Measurements from ENCODE around the gene LGR4. TPM values are rescaled to one million over a fixed set of nuclear protein-coding genes. Genes with fewer than 3 reads are reported as not detected.

Gene LGR4
- total and polyA plus RNA-seq, 12 donors = 7.3 to 90.4 (median 38.6) TPM

DNA sequence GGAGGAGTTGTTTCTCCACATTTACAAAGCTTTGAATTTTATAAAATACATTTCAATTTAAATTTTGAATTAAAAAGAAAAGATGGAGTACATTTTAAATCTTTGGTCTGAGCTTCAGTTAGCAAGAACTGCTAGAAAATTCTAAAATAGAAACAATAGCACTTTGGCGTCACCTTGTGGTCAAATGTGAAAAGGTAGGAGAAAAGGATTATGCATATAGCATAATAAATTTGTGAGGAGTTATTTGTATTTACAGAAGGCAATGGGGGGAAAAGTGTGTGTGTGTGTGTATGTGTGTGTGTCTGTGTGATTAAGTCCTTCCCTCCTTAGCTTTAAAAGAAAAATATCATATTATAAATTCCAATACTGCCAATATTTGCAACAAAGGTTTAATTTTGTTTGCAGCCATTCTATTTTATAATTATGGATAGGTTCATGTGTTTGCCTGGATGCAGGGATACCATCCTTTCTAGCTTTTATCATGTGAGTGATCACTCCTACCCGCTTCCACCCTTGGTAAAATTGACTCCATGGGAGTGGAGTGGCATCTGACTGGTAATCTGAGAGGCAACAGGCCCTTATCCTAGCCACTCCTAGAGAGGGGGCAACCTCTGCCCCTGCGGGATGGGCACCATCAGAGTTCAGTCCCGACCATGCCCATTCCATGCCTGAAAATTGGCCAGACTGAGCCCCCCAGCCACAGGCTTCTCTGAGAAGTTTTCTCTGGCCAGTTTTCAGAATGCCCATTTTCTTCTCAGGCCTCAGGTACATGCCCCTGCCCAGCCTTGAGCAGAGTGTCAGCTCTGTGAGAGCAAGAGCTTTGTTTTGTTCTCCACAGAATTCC, 13.6 kb upstream of the LGR4 start:
- peak in 4 of 7 donors; percentile 22 to 65 (median 62) for DNase-seq
- TF ChIP-seq POLR2A (IDR thresholded peaks at IDR 0.05) = no peak
- TF ChIP-seq, protein P1, sequence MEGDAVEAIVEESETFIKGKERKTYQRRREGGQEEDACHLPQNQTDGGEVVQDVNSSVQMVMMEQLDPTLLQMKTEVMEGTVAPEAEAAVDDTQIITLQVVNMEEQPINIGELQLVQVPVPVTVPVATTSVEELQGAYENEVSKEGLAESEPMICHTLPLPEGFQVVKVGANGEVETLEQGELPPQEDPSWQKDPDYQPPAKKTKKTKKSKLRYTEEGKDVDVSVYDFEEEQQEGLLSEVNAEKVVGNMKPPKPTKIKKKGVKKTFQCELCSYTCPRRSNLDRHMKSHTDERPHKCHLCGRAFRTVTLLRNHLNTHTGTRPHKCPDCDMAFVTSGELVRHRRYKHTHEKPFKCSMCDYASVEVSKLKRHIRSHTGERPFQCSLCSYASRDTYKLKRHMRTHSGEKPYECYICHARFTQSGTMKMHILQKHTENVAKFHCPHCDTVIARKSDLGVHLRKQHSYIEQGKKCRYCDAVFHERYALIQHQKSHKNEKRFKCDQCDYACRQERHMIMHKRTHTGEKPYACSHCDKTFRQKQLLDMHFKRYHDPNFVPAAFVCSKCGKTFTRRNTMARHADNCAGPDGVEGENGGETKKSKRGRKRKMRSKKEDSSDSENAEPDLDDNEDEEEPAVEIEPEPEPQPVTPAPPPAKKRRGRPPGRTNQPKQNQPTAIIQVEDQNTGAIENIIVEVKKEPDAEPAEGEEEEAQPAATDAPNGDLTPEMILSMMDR (IDR thresholded peaks at IDR 0.05) = peak; percentile 89 to 99 (median 94)
- H3K36me3 ChIP-seq (replicated peaks in 1 of 2) = peaks cover 0 to 2% of the 10 kb centered on the region in 2 donors
- 40 to 44% (median 41%) methylated on average over 3 to 4 of the region's 4 CpGs for WGBS, 4 donors
- H3K4me1 ChIP-seq (replicated peaks in 1 of 2) = peaks cover 0 to 3% of the 10 kb centered on the region in 2 donors
- no peaks in the 10 kb centered on the region for H3K9me3 ChIP-seq (replicated peaks in 1 of 3)
- intact Hi-C loops (cut with DNase I) = loop anchor here (5.0 kb wide), 2 partner anchors 189 to 304 kb away; no protein-coding TSS in a partner anchor
- no peak overlapping the region for H3K27ac ChIP-seq
- no peak overlapping the region for H3K4me3 ChIP-seq
- H3K27me3 ChIP-seq = no peaks in the 10 kb centered on the region

DNA sequence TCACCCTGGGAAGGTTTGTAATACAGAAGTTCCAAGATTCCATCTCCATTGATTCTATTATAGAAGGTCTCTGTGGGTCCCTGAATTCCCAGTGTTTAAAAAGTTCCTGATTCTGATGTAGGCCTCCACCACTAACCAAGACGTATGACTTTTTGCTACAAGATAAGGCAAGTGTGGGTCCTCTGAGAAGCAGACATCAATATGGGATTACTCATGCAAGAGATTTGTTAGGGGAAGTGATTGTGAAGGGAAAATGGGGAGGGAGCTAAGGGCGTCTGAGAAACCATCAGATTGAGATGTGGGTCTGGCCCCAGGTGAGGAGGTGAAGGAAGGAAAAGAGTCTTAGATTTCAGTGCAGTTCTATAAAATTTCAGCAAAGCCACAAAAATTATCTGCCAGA, 10.2 kb upstream of the LGR4 start:
- Histone ChIP-seq H3K4me1 (replicated peaks in 1 of 2) (peaks cover 0 to 3% of the 10 kb centered on the region in 2 donors), H3K4me3 (no peak overlapping the region), H3K9me3 (replicated peaks in 1 of 3) (no peaks in the 10 kb centered on the region), H3K27me3 (no peaks in the 10 kb centered on the region), H3K27ac (no peak overlapping the region), H3K36me3 (replicated peaks in 1 of 2) (no peaks in the 10 kb centered on the region)
- DNase-seq = no peak
- TF ChIP-seq POLR2A (IDR thresholded peaks at IDR 0.05) = no peak
- TF ChIP-seq, protein P1 (IDR thresholded peaks at IDR 0.05) = no peak
- 88 to 96% (median 92%) methylated on average over 2 of the region's 2 CpGs for WGBS, 4 donors
- intact Hi-C loops (cut with DNase I) = loop anchor here in 1 of 2 donors (5.0 kb wide), 1 partner anchor 295 kb away; no protein-coding TSS in a partner anchor

DNA sequence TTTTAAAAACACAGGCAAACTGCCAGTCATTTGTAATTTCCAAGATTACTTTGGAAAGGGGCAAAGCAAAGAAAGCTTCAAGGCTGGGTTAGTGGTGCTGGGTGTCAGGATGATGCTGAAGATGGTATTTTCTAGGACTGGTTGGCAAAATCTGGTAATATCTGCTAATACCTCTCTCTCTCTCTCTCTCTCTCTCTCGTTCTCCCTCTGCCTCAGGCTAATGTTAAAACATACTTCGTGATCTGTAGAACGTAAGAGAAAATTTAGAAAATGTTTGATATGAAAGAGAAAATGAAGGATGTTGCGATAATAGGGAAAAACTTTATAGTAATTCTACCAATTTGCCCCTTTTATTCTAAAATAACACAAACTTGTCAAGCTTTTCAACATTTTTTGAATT, 9.4 kb upstream of the LGR4 start:
- WGBS, 4 donors = 84 to 93% (median 91%) methylated on average over 4 of the region's 4 CpGs
- no peak for DNase-seq
- H3K4me1 ChIP-seq (replicated peaks in 1 of 2) = peaks cover 0 to 3% of the 10 kb centered on the region in 2 donors
- H3K27ac ChIP-seq = no peak overlapping the region
- intact Hi-C loops (cut with DNase I) = loop anchor here in 1 of 2 donors (5.0 kb wide), 1 partner anchor 295 kb away; no protein-coding TSS in a partner anchor
- H3K27me3 ChIP-seq = no peaks in the 10 kb centered on the region
- no peaks in the 10 kb centered on the region for H3K36me3 ChIP-seq (replicated peaks in 1 of 2)
- TF ChIP-seq, protein P1 (IDR thresholded peaks at IDR 0.05) = no peak
- TF ChIP-seq POLR2A (IDR thresholded peaks at IDR 0.05) = no peak
- no peak overlapping the region for H3K4me3 ChIP-seq
- H3K9me3 ChIP-seq (replicated peaks in 1 of 3) = no peaks in the 10 kb centered on the region

DNA sequence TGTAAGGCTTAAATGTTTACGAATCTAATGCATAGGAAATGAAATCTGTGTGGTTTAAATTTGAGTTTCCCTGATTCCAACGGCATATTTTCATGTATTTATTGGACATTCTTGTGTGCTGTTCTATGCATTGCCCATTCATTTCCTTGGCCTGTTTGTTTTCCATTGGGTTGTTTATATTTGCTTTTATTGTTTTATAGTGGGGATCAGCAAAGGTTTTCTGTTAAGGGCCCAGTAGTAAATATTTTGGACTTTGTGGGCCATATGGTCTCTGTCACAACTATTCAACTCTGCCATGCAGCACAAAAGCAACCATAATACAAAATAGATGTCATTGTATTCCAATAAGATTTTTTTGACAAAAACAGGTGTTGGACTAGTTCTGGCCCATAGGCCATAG, 5.2 kb upstream of the LGR4 start:
- H3K27ac ChIP-seq = no peak overlapping the region
- intact Hi-C loops (cut with DNase I) = loop anchor here in 1 of 2 donors (10.0 kb wide), 1 partner anchor 103 kb away; no protein-coding TSS in a partner anchor
- no peaks in the 10 kb centered on the region for H3K27me3 ChIP-seq
- 82 to 91% (median 88%) methylated on average over 2 of the region's 2 CpGs for WGBS, 4 donors
- peaks cover 0 to 3% of the 10 kb centered on the region in 2 donors for H3K4me1 ChIP-seq (replicated peaks in 1 of 2)
- H3K4me3 ChIP-seq = no peak overlapping the region
- TF ChIP-seq, protein P1 (IDR thresholded peaks at IDR 0.05) = no peak
- TF ChIP-seq POLR2A (IDR thresholded peaks at IDR 0.05) = no peak
- H3K9me3 ChIP-seq (replicated peaks in 1 of 3) = no peaks in the 10 kb centered on the region
- DNase-seq = no peak
- H3K36me3 ChIP-seq (replicated peaks in 1 of 2) = no peaks in the 10 kb centered on the region
